Fibroblast of skin of left quadriceps (primary cell): ENCODE measurements around the gene USP8.
"Not testable (repeated sequence)": the region's sequence is repeated elsewhere in the genome, so short reads cannot be mapped to it uniquely, and the experiment has no call there.

Experiments
- DNase-seq, 2 experiments: peaks; one replicate each; pipeline ENCODE4 v3.0.0-alpha.2; 2013; ENCODE audit warnings: low read depth in 2 of 2

The USP8 gene

GRCh38 chr15:50424066-50424890 lies at the start of gene USP8:
Gene USP8 (plus strand): TSS chr15:50424405. CDS start chr15:50439074, 14,669 bp downstream.
- DNase-seq, result peak; percentile 93 to 94

DNA sequence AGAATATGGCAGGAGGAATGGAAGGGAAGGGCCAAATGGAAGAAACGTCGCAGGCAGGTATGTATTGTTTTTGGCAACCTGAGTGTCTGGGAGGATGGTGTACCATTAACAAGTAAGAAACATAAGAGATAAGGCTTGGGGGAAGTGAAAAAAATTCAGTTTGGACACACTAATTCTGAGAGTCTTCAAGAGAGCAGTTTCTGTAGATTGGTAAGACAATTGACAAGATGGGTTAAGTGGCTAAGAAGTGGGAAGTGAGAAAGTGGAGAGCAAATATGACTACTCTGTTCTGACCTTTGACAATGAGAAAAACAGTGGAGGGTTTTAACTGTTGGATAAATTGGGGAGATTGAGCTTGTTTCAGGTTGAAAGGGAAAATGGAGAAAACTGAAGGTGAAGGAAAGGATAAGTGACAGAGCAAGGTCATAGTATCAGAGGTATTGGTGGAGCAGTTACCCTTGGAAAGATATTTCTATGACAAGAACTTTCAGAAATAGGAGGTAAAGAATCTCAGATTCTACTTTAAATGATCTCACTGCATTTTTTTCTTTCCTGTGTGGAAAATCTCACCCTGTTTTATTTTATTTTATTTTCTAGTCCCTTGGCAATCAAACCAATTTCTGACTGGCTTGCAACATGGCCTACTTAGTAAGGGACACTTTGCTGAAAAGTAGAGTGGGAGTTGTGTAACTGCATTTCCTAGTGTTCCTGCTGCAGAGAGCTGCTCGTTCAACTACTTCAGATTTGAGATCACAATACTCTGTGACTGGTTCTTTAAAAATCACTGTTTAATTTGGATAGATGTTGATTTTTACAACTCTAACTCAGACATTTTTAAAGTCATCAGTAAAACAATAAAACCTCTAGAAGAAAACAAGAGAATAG lies 46.1 kb upstream of the USP8 start:
- no peak for DNase-seq

DNA sequence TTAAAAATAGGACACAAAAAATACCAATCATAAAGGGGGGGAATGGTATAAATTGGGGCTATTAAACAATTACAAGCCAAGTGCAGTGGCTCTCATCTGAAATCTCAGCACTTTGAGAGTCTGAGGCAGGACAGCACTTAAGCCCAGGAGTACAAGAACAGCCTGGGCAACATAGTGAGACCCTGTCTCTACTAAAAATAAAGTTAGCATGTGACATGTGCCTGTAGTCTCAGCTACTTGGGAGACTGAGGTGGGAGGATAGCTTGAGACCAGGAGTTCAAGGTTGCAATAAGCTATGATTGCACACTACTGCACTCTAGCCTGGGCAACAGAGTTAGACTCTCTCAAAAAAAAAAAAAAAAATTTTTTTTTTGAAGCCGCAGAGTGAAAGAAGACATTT lies 45.4 kb upstream of the USP8 start:
- DNase-seq, result no peak

DNA sequence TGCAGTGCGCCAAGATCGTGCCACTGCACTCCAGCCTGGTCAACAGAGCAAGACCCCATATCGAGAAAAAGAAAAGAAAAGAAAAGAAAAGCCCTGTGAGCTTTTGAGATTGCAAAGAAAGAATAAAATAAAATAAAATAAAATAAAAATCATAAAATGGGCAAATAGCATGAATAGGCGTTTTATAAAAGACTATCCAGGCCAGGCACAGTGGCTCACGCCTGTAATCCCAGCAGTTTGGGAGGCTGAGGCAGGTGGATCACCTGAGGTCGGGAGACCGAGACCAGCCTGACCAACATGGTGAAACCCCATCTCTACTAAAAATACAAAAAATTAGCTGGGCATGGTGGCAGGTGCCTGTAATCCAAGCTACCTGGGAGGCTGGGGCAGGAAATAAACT lies 44.8 kb upstream of the USP8 start:
- not testable (repeated sequence) for DNase-seq

DNA sequence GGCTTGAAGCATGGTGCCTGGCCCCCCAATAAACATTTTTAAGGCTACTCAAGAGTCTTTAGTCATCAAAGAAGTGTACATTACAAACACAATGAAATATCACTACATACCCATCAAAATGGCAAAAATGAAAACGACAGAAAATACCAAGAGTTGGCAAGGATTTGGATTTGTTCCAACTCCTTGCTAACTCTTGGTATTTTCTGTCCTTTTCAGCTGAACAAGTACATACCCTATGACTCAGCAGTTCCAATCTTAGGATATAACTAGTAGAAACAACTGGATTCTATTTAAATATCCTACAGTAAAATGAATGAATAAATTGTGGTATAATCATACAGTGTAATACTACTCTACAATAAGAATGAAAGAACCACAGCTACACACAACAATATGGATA lies 44.1 kb upstream of the USP8 start:
- no peak for DNase-seq

GRCh38 chr15:50381438-50381837 lies 42.8 kb upstream of the USP8 start:
- DNase-seq, result no peak

DNA sequence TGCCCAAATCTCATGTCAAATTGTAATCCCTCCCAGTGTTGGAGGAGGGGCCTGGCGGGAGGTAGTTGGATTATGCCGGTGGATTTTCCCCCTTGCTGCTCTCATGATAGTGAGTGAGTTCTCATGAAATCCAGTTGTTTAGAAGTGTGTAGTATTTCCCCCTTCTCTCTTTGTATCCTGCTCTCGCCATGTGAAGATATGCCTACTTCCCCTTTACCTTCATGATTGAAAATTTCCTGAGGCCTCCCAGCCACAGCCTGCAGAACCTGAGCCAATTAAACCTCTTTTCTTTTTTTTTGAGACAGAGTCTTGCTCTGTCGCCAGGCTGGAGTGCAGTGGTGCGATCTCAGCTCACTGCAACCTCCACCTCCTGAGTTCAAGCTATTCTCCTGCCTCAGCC lies 41.8 kb upstream of the USP8 start:
- not testable (repeated sequence) for DNase-seq

DNA sequence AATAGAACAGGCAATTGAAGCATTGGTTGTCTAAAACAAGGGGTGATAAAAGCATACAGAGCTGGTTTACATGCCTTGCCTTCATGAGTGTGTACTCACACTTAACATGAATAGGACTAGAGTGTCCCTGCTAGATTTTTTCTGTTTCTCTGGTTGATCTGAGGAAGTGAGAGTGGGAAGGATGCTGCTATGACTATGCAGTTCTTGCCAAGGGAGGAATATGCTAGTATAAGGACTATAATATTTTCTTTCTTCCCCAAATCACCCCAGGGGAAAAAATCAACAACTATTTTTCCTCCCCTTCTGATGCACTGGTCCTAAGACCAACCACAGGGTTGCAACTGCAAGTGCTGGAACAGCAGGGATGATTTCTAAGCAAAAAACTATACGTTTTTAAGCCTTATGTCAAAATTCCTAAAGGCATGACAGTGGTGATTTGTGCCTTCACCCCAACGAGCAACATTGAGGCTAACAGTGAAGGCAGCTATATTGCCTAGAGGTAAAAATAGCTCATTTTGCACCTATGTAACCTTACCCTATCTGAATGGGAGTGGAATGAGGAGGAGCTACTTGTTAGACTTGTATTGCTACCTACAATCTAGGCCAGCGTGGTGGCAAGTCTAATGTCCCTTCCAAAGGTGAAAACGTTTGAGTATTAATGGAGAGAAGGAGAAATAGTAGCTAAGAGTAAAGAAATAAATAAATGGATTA lies 33.5 kb upstream of the USP8 start:
- no peak for DNase-seq

DNA sequence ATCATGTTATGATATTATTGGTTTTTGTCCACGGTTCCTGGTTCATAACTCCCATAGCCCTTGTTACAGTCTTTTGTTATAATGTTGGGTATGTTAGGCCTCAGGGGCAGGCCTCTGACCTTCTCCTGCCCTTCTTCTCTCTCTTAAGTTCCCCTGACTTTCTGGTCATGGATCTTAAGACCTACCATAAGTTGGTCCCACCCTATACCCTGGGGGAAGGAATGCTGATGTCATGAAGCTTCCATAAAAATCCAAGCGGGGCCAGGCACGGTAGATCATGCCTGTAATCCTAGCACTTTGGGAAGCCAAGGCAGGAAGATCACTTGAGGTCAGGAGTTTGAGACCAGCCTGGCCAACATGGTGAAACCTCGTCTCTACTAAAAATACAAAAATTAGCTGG lies 32.6 kb upstream of the USP8 start:
- DNase-seq, result not testable (repeated sequence)

GRCh38 chr15:50411870-50412269 lies 12.3 kb upstream of the USP8 start:
- no peak for DNase-seq

- DNase-seq, result no peak
Measured at GRCh38 chr15:50414624-50415023, 9.6 kb upstream of the USP8 start.

DNA sequence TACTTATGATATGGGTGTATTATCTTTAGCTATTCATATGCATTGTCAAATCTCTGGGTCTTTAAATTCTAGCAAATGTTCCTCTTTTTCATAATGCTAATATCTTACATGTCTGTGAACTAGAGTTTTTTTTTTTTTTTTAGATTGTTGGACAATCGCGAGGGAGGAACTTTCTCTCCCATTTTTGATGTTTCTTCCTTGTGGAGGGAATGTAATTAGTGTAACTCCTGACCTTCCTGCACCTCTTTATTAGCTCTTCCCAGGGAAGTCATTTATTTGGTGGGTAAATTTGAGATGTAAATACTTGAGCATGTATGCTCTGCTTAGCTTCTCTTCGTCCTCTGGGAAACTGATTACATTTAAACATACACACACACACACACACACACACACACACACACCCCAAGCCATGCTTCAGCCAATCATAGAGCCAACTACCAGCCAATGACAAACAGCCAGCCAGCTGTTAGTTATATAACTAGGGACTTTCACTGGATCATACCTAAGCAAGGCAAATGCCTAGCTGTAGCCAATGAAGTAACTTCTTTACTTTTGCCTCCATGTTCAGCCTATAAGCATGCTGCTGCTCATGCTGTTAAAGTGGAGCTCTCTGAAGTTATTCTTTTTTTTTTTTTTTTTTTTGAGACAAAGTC lies 8.3 kb upstream of the USP8 start:
- DNase-seq, result no peak

DNA sequence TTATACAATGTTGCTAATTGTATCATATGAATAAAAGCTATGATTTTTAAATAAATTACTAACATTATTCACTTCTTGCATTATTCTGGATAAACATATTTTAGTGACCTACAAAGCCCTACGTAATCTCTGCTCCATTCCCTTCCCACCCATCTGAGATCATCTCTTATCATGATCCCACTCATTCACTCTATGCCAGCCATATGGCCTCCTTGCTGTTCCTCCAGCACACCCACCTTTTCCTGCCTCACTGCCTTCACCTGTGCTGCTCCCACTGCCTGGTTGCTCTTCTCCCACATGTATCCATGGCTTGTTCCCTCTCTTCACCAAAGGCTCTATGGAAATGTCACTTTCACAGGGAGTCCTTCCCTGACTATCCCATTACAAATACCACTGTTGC lies 7.3 kb upstream of the USP8 start:
- no peak for DNase-seq

GRCh38 chr15:50418041-50418583 lies 6.1 kb upstream of the USP8 start:
- no peak for DNase-seq

DNA sequence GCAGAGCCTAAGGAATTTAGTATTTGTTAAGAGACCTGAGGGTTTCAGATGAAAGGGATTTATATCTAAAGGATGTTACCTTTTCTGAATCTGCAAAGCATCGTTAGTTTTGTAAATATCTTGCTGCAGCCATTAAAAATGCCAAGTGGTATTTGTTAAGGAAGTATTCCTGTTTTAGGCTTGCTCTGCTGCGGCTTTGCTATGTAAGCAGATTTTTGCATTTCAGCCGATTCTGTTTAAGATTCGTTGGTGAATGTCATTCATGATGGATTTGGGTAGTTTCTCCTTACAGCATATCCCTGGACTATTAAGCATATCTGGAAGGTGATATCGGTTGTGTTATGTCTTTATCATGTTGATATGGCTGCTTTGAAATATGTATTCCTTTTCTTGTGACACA lies 1.0 kb downstream of the USP8 start:
- no peak for DNase-seq

GRCh38 chr15:50425678-50426246 lies 1.6 kb downstream of the USP8 start:
- DNase-seq, result not testable (repeated sequence)

- DNase-seq, result no peak
Measured at GRCh38 chr15:50426428-50426827, 2.2 kb downstream of the USP8 start.

- peak; percentile 33 to 40 for DNase-seq
Measured at GRCh38 chr15:50431204-50431603, 7.0 kb downstream of the USP8 start.

GRCh38 chr15:50432230-50432629 lies 8.0 kb downstream of the USP8 start:
- DNase-seq, result no peak

- DNase-seq, result no peak
Measured at GRCh38 chr15:50435772-50436171, 11.6 kb downstream of the USP8 start.

DNA sequence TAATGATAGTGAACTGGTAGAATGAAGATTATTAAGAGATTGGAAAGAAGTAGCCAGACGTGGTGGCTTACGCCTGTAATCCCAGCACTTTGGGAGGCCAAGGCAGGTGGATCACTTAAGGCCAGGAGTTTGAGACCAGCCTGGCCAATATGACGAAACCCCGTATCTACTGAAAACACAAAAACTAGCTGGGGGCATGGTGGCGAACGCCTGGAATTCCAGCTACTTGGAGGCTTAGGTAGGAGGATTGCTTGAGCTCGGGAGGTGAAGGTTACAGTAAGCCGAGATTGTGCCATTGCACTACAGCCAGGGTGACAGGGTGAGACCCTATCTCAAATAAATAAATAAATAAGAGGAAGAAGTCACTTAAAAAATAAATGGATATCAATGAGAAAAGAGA lies 14.0 kb downstream of the USP8 start:
- no peak for DNase-seq
